H1 (cell line): ENCODE measurements around the gene CENPVL1. TPM values are rescaled to one million over a fixed set of nuclear protein-coding genes. Genes with fewer than 3 reads are reported as not detected.

Source experiments
- CTCF ChIA-PET: fragments of 300-600 bp; sonication (Branson Sonifier 250); formaldehyde crosslinking; loops from one replicate; lab custom pipeline; 2021; ENCODE audit not compliant: partially characterized antibody; lab: Charles Lee
- POLR2A ChIA-PET: fragments of 300-600 bp; sonication (Branson Sonifier 250); formaldehyde crosslinking; loops from one replicate; lab custom pipeline; 2021; ENCODE audit warnings: inconsistent platforms; ENCODE audit not compliant: partially characterized antibody; lab: Charles Lee
- DNase-seq, 2 experiments: peaks; one replicate each; pipeline versions ENCODE4 v3.0.0 to v3.0.0-alpha.2; 2010 to 2022; ENCODE audit warnings: low spot score in 2 of 2, low read depth in 1 of 2, mixed read lengths in 1 of 2
- FAIRE-seq: peaks from 2 replicates; lab custom pipeline; 2011; peaks lifted over from hg19 to GRCh38; lab: Jason Lieb, UNC
- H2AFZ ChIP-seq: 2 replicates; pipeline ENCODE4 v1.8.1; 2012; ENCODE audit warnings: low read length, inconsistent platforms
- H2AK5ac ChIP-seq: 2 replicates; pipeline ENCODE4 v1.6.1; 2013; ENCODE audit warnings: low read depth, low read length
- H2BK120ac ChIP-seq: replicated peaks from 2 replicates; pipeline ENCODE3; 2013; ENCODE audit warnings: low read depth, low read length, inconsistent platforms
- H2BK12ac ChIP-seq: 2 replicates; pipeline ENCODE4 v1.6.1; 2013; ENCODE audit warnings: low read depth, low read length
- H2BK15ac ChIP-seq: 2 replicates; pipeline ENCODE4 v1.6.1; 2013; ENCODE audit warnings: low read length
- H2BK20ac ChIP-seq: 2 replicates; pipeline ENCODE4 v1.6.1; 2013; ENCODE audit warnings: low read length
- H2BK5ac ChIP-seq: 2 replicates; pipeline ENCODE4 v1.6.1; 2013; ENCODE audit warnings: low read depth, low read length
- H3K14ac ChIP-seq: 2 replicates; pipeline ENCODE4 v1.6.1; 2013; ENCODE audit warnings: inconsistent platforms; ENCODE audit not compliant: insufficient read length
- H3K18ac ChIP-seq: 2 replicates; pipeline ENCODE4 v1.6.1; 2013; ENCODE audit warnings: low read length; ENCODE audit errors: extremely low read depth
- H3K23ac ChIP-seq: 2 replicates; pipeline ENCODE4 v1.6.1; 2013; ENCODE audit warnings: inconsistent platforms; ENCODE audit not compliant: insufficient read length
- H3K23me2 ChIP-seq: 2 replicates; pipeline ENCODE4 v1.6.1; 2013; ENCODE audit warnings: low read depth, low read length
- H3K27ac ChIP-seq: 2 replicates; pipeline ENCODE4 v1.6.1; 2011; ENCODE audit warnings: low read depth, low read length, inconsistent platforms
- H3K27me3 ChIP-seq, 4 experiments: replicated peaks in 1 of 4; 1 replicate in 1 of 4; 2 replicates in 3 of 4; pipeline versions ENCODE4 v1.6.1 to v1.8.1; 2011 to 2013; ENCODE audit warnings: low read length in 3 of 4, mild to moderate bottlenecking in 3 of 4, inconsistent platforms in 2 of 4, mixed read lengths in 2 of 4, moderate library complexity in 1 of 4; ENCODE audit not compliant: control insufficient read depth in 3 of 4, insufficient read depth in 3 of 4; ENCODE audit errors: extremely low read depth in 1 of 4
- H3K36me3 ChIP-seq, 4 experiments: 2 replicates each; pipeline versions ENCODE4 v1.6.1 to v1.8.1; 2011 to 2013; ENCODE audit warnings: mild to moderate bottlenecking in 4 of 4, low read length in 3 of 4, moderate library complexity in 2 of 4, control low read depth in 1 of 4, inconsistent platforms in 1 of 4; ENCODE audit not compliant: insufficient read depth in 4 of 4, control insufficient read depth in 2 of 4
- H3K4ac ChIP-seq: replicated peaks from 2 replicates; pipeline ENCODE3; 2013; ENCODE audit warnings: low read length, low read depth, mixed read lengths, inconsistent platforms; ENCODE audit not compliant: insufficient read length
- H3K4me1 ChIP-seq, 4 experiments: replicated peaks in 1 of 4; 1 replicate in 1 of 4; 2 replicates in 3 of 4; pipeline versions ENCODE4 v1.6.1 to v1.8.1; 2011 to 2013; ENCODE audit warnings: low read length in 3 of 4, inconsistent platforms in 2 of 4, mixed read lengths in 1 of 4; ENCODE audit not compliant: insufficient read depth in 4 of 4, control insufficient read depth in 3 of 4
- H3K4me2 ChIP-seq, 2 experiments: 2 replicates each; pipeline versions ENCODE4 v1.6.1 to v1.8.1; 2011 to 2013; ENCODE audit warnings: low read depth in 2 of 2, low read length in 2 of 2, control low read depth in 1 of 2, inconsistent platforms in 1 of 2, mild to moderate bottlenecking in 1 of 2; ENCODE audit not compliant: insufficient read depth in 1 of 2
- H3K4me3 ChIP-seq, 4 experiments: fragments of 200-600, 300-600 bp in 1 of 4; sonication (generic), shearing (Covaris generic), sonication (Bioruptor Twin) in 1 of 4; 2 replicates each; pipeline versions ENCODE4 v1.5.1 to v1.8.1; 2011 to 2016; ENCODE audit warnings: low read length in 4 of 4, low read depth in 3 of 4, control low read depth in 2 of 4, inconsistent platforms in 2 of 4, mild to moderate bottlenecking in 2 of 4, mixed read lengths in 1 of 4, moderate library complexity in 1 of 4; ENCODE audit not compliant: insufficient read depth in 2 of 4; ENCODE audit errors: extremely low read depth in 1 of 4
- H3K56ac ChIP-seq: replicated peaks from 2 replicates; pipeline ENCODE3; 2013; ENCODE audit warnings: low read depth, mild to moderate bottlenecking, mixed read lengths, low read length, inconsistent platforms; ENCODE audit not compliant: insufficient read length
- H3K79me1 ChIP-seq: 2 replicates; pipeline ENCODE4 v1.6.1; 2013; ENCODE audit warnings: low read depth, low read length, control low read depth
- H3K79me2 ChIP-seq, 2 experiments: 2 replicates each; pipeline versions ENCODE4 v1.6.1 to v1.8.1; 2012 to 2013; ENCODE audit warnings: low read length in 2 of 2, mild to moderate bottlenecking in 2 of 2, inconsistent platforms in 1 of 2; ENCODE audit not compliant: insufficient read depth in 2 of 2, control insufficient read depth in 1 of 2
- H3K9ac ChIP-seq, 4 experiments: replicated peaks in 1 of 4; 1 replicate in 1 of 4; 2 replicates in 3 of 4; pipeline versions ENCODE4 v1.6.1 to v1.8.1; 2011 to 2013; ENCODE audit warnings: low read depth in 3 of 4, low read length in 3 of 4, control low read depth in 2 of 4, mild to moderate bottlenecking in 2 of 4, moderate library complexity in 2 of 4, inconsistent platforms in 1 of 4; ENCODE audit errors: extremely low read depth in 1 of 4
- H3K9me3 ChIP-seq, 2 experiments: 2 replicates each; pipeline versions ENCODE4 v1.6.1 to v1.8.1; 2012 to 2013; ENCODE audit warnings: mild to moderate bottlenecking in 2 of 2, moderate library complexity in 2 of 2, control low read depth in 1 of 2, inconsistent platforms in 1 of 2, low read depth in 1 of 2, low read length in 1 of 2, mixed read lengths in 1 of 2; ENCODE audit not compliant: insufficient read depth in 2 of 2
- H4K20me1 ChIP-seq, 2 experiments: replicated peaks in 1 of 2; 2 replicates each; pipeline versions ENCODE3 to v1.8.1; 2011 to 2013; ENCODE audit warnings: inconsistent platforms in 2 of 2, low read length in 2 of 2, mild to moderate bottlenecking in 1 of 2; ENCODE audit not compliant: insufficient read depth in 2 of 2, control insufficient read depth in 1 of 2
- H4K5ac ChIP-seq: 2 replicates; pipeline ENCODE4 v1.6.1; 2013; ENCODE audit warnings: low read length, low read depth, mixed read lengths, inconsistent platforms; ENCODE audit not compliant: insufficient read length
- H4K8ac ChIP-seq: 2 replicates; pipeline ENCODE4 v1.8.0; 2013; ENCODE audit warnings: mild to moderate bottlenecking, moderate library complexity, low read length, inconsistent platforms; ENCODE audit not compliant: insufficient read depth; ENCODE audit errors: extremely low read depth
- H4K91ac ChIP-seq: replicated peaks from 2 replicates; pipeline ENCODE3; 2013; ENCODE audit warnings: low read length, mixed read lengths, inconsistent platforms; ENCODE audit not compliant: insufficient read length
- ATF2 ChIP-seq: IDR thresholded peaks from 2 replicates; pipeline ENCODE4 v1.6.1; 2012; ENCODE audit warnings: low read length, inconsistent platforms
- CTCF ChIP-seq, 3 experiments: IDR thresholded peaks; 1 replicate in 2 of 3; 2 replicates in 1 of 3; pipeline versions ENCODE4 v1.5.1 to v1.6.1; 2011; ENCODE audit warnings: low read length in 3 of 3, mild to moderate bottlenecking in 3 of 3, inconsistent platforms in 2 of 3, low read depth in 1 of 3, moderate library complexity in 1 of 3; ENCODE audit not compliant: insufficient read depth in 1 of 3; ENCODE audit errors: control extremely low read depth in 1 of 3
- EGR1 ChIP-seq: IDR thresholded peaks from 2 replicates; pipeline ENCODE4 v1.6.1; 2011; ENCODE audit warnings: low read depth, low read length, borderline replicate concordance
- GABPA ChIP-seq: IDR thresholded peaks from 2 replicates; pipeline ENCODE4 v1.6.1; 2011; ENCODE audit warnings: mild to moderate bottlenecking, low read length, moderate library complexity, borderline replicate concordance; ENCODE audit not compliant: insufficient read depth
- KDM4A ChIP-seq: IDR thresholded peaks from one replicate; pipeline ENCODE4 v1.7.1; 2012; ENCODE audit warnings: low read depth, mild to moderate bottlenecking, moderate library complexity, low read length, inconsistent platforms; ENCODE audit not compliant: severe bottlenecking
- POLR2AphosphoS5 ChIP-seq: IDR thresholded peaks from 2 replicates; pipeline ENCODE4 v1.6.1; 2011; ENCODE audit warnings: low read depth, low read length
- ZNF274 ChIP-seq: IDR thresholded peaks from 2 replicates; pipeline ENCODE4 v1.7.0; 2012; ENCODE audit warnings: low read length, borderline replicate concordance; ENCODE audit errors: extremely low read depth
- WGBS, 2 experiments: shearing (Covaris generic) in 1 of 2; methylation state at CpG; one replicate each; pipeline versions ENCODE4 v1.1.6 to v1.1.7; 2013 to 2015; ENCODE audit warnings: low lambda C conversion rate in 2 of 2, mixed read lengths in 2 of 2, inconsistent platforms in 1 of 2, low coverage in 1 of 2, missing lambda C conversion rate in 1 of 2; ENCODE audit not compliant: insufficient replicate concordance in 2 of 2, insufficient coverage in 1 of 2, insufficient read length in 1 of 2; ENCODE audit errors: extremely low coverage in 1 of 2, missing lambda C conversion rate in 1 of 2; 5-methylcytosine and 5-hydroxymethylcytosine counted together
- polyA plus RNA-seq, 7 experiments: library from polyadenylated mRNA; depleted of rRNA in 3 of 7; stranded (reverse) in 5 of 7; unstranded in 2 of 7; fragments of >200 nt in 5 of 7; fragments of 200-250 nt in 2 of 7; gene quantifications; 1 replicate in 5 of 7; 2 replicates in 1 of 7; 4 replicates in 1 of 7; pipeline versions ENCODE4 v1.2.1 to v1.2.3, GENCODE V29; 2011 to 2013; ENCODE audit warnings: missing spikeins in 2 of 7, mixed read lengths in 2 of 7
- total RNA-seq: library from RNA; stranded (reverse); fragmentation: NEBNext Ultra II Directional; extraction: Animal tissue kit (Norgen Biotek cat#: 25700); gene quantifications from 2 replicates; pipeline ENCODE4 v1.2.1, GENCODE V29; 2021

The CENPVL1 gene
- total and polyA plus RNA-seq, 2 of the 8 experiments (the other 6 are each of a cell fraction or from before 2014, with no cell fraction given), result 3.2 to 8.0 TPM

GRCh38 chrX:51760657-51761056 is 50.3 kb downstream of the CENPVL1 start:
- no peaks in the 10 kb centered on the region for H3K79me1 ChIP-seq
- FAIRE-seq (no peak), DNase-seq (no peak)
- H2BK5ac ChIP-seq, result no peak overlapping the region
- H3K4me3 ChIP-seq, result no peak overlapping the region
- no peaks in the 10 kb centered on the region for H3K9me3 ChIP-seq
- no peaks in the 10 kb centered on the region for H3K36me3 ChIP-seq
- H3K23ac ChIP-seq, result no peak overlapping the region
- WGBS, 2 experiments, result 98% methylated on average over 4 of the region's 4 CpGs; no CpG with 5 or more reads in 1 of the 2 experiments
- H3K4me1 ChIP-seq, result no peaks in the 10 kb centered on the region; a peak in 1 of 7 replicates
- H2BK120ac ChIP-seq, result no peak overlapping the region
- no peaks in the 10 kb centered on the region for H3K27me3 ChIP-seq
- no peak overlapping the region for H3K4ac ChIP-seq
- H3K27ac ChIP-seq, result no peak overlapping the region
- no peak overlapping the region for H4K91ac ChIP-seq
- H3K23me2 ChIP-seq, result no peaks in the 10 kb centered on the region
- POLR2A ChIA-PET, result no interaction called here
- no peak overlapping the region for H2AFZ ChIP-seq
- no peak overlapping the region for H2AK5ac ChIP-seq
- H3K14ac ChIP-seq, result no peak overlapping the region
- H2BK20ac ChIP-seq, result no peak overlapping the region
- H3K4me2 ChIP-seq, result no peak overlapping the region
- no peak overlapping the region for H4K8ac ChIP-seq
- no peak overlapping the region for H2BK12ac ChIP-seq
- no peaks in the 10 kb centered on the region for H4K20me1 ChIP-seq
- H3K56ac ChIP-seq, result no peak overlapping the region
- no peak overlapping the region for H3K18ac ChIP-seq
- no peak overlapping the region for H4K5ac ChIP-seq
- CTCF ChIA-PET, result no interaction called here
- no peak overlapping the region for H3K9ac ChIP-seq
- no peak overlapping the region for H2BK15ac ChIP-seq
- H3K79me2 ChIP-seq, result no peaks in the 10 kb centered on the region
- TF ChIP-seq KDM4A (no peak), GABPA (no peak), EGR1 (no peak), ZNF274 (no peak), ATF2 (no peak), POLR2AphosphoS5 (no peak), CTCF (IDR thresholded peaks at IDR 0.05; ENCODE audit: control extremely low read depth in 1 of 3, insufficient read depth in 1 of 3, low read depth in 1 of 3, low read length in 3 of 3) (no peak)
